Caco-2 (cell line): Measurements from ENCODE around the gene PRELID3B. TPM values are rescaled to one million over a fixed set of nuclear protein-coding genes. Genes with fewer than 3 reads are reported as not detected.

Experiments used
- Bru-seq: library from RNA; stranded (reverse); fragments of 400-500 nt; gene quantifications from one replicate; lab custom pipeline; 2021; lab: Mats Ljungman, UMichigan
- BruChase-seq, 2 experiments: library from RNA; stranded (reverse); fragments of 400-500 nt; gene quantifications; one replicate each; lab custom pipeline; 2021; lab: Mats Ljungman, UMichigan
- BruUV-seq: library from RNA; stranded (reverse); fragments of 400-500 nt; replicated peaks from 2 replicates; lab custom pipeline; 2021; lab: Mats Ljungman, UMichigan
- CTCF ChIA-PET: fragments of 300-600 bp; sonication (Branson Sonifier 250); formaldehyde crosslinking; loops from one replicate; lab custom pipeline; 2022; ENCODE audit warnings: antibody characterized with exemption; lab: Charles Lee
- POLR2A ChIA-PET: fragments of 300-600 bp; sonication (Branson Sonifier 250); formaldehyde crosslinking; loops from one replicate; lab custom pipeline; 2022; ENCODE audit warnings: antibody characterized with exemption; lab: Charles Lee
- DNase-seq, 2 experiments: peaks; one replicate each; pipeline versions ENCODE4 v3.0.0 to v3.0.0-alpha.2; 2020 to 2022
- H3K27me3 ChIP-seq: replicated peaks from 2 replicates; pipeline ENCODE4 v1.6.0; 2011; ENCODE audit warnings: low read length; ENCODE audit not compliant: control insufficient read depth, insufficient read depth
- H3K36me3 ChIP-seq: 2 replicates; pipeline ENCODE4 v1.5.1; 2011; ENCODE audit warnings: low read length; ENCODE audit not compliant: control insufficient read depth, insufficient read depth
- H3K4me1 ChIP-seq: fragments of 250-450 bp; sonication (Bioruptor Pico); 2 replicates; pipeline ENCODE4 v1.5.1; 2020; ENCODE audit warnings: mild to moderate bottlenecking
- H3K4me3 ChIP-seq: 2 replicates; pipeline ENCODE4 v1.5.1; 2011; ENCODE audit warnings: low read depth, mild to moderate bottlenecking, control low read depth, low read length
- H3K9me3 ChIP-seq: fragments of 250-450 bp; sonication (Bioruptor Pico); 2 replicates; pipeline ENCODE4 v1.5.1; 2020; ENCODE audit warnings: mild to moderate bottlenecking, moderate library complexity
- H3K27ac Mint-ChIP-seq: one replicate; pipeline ENCODE4 v1.8.0; 2022; ENCODE audit warnings: mixed read lengths; ENCODE audit not compliant: unreplicated experiment
- H3K27me3 Mint-ChIP-seq: one replicate; pipeline ENCODE4 v1.8.0; 2022; ENCODE audit warnings: mixed read lengths; ENCODE audit not compliant: insufficient read depth, unreplicated experiment
- H3K36me3 Mint-ChIP-seq: one replicate; pipeline ENCODE4 v1.8.0; 2022; ENCODE audit warnings: mild to moderate bottlenecking, mixed read lengths; ENCODE audit not compliant: insufficient read depth, unreplicated experiment
- H3K4me1 Mint-ChIP-seq: one replicate; pipeline ENCODE4 v1.8.0; 2022; ENCODE audit warnings: low read depth, mixed read lengths; ENCODE audit not compliant: unreplicated experiment
- H3K4me3 Mint-ChIP-seq: one replicate; pipeline ENCODE4 v1.8.0; 2022; ENCODE audit warnings: mild to moderate bottlenecking, moderate library complexity, mixed read lengths; ENCODE audit not compliant: unreplicated experiment
- H3K9me3 Mint-ChIP-seq: one replicate; pipeline ENCODE4 v1.8.0; 2022; ENCODE audit warnings: mixed read lengths; ENCODE audit not compliant: unreplicated experiment
- CTCF ChIP-seq, 2 experiments: fragments of 200-600 bp in 1 of 2; IDR thresholded peaks; 1 replicate in 1 of 2; 2 replicates in 1 of 2; pipeline versions ENCODE4 v1.5.1 to v1.8.0; 2011 to 2022; ENCODE audit warnings: antibody characterized with exemption in 1 of 2, control low read depth in 1 of 2, inconsistent platforms in 1 of 2, low read depth in 1 of 2, low read length in 1 of 2, mild to moderate bottlenecking in 1 of 2, moderate library complexity in 1 of 2; ENCODE audit not compliant: insufficient read depth in 1 of 2, severe bottlenecking in 1 of 2, unreplicated experiment in 1 of 2
- intact Hi-C: fragments of 100-400 bp; cut with micrococcal nuclease; formaldehyde crosslinking; loops from one replicate; pipeline ENCODE4 v1.10.0; 2022; ENCODE audit not compliant: unreplicated experiment
- long read RNA-seq: library from polyadenylated mRNA; stranded (forward); transcript quantifications from one replicate; pipeline ENCODE4 v2.0.0, GENCODE V29; 2022
- total RNA-seq: library from RNA; stranded (reverse); gene quantifications from 2 replicates; pipeline ENCODE4 v1.2.3, GENCODE V29; 2022

Gene PRELID3B
- 170 and 171 TPM in 2 replicates for total RNA-seq
- percentile 99 among the genes with signal in this experiment for Bru-seq, nascent RNA
- BruChase-seq, experiment 1, labeled RNA remaining after a 2-hour chase: percentile 99 among the genes with signal in this experiment
- percentile 100 among the genes with signal in this experiment for BruChase-seq, experiment 2, labeled RNA remaining after a 6-hour chase
- long read RNA-seq, transcript PRELID3B-203 (6 exons, 704 nt): minor isoform, 9 of 276 reads
- long read RNA-seq, transcript PRELID3B-202 (5 exons, 943 nt): minor isoform, 19 of 276 reads
- long read RNA-seq, transcript PRELID3B-201 (6 exons, 2,626 nt): major isoform, 218 of 276 reads
- long read RNA-seq, partial matches to known transcripts: 7 of 276 reads
- long read RNA-seq, other reads (novel, unspliced or antisense): 21 of 276 reads

DNA sequence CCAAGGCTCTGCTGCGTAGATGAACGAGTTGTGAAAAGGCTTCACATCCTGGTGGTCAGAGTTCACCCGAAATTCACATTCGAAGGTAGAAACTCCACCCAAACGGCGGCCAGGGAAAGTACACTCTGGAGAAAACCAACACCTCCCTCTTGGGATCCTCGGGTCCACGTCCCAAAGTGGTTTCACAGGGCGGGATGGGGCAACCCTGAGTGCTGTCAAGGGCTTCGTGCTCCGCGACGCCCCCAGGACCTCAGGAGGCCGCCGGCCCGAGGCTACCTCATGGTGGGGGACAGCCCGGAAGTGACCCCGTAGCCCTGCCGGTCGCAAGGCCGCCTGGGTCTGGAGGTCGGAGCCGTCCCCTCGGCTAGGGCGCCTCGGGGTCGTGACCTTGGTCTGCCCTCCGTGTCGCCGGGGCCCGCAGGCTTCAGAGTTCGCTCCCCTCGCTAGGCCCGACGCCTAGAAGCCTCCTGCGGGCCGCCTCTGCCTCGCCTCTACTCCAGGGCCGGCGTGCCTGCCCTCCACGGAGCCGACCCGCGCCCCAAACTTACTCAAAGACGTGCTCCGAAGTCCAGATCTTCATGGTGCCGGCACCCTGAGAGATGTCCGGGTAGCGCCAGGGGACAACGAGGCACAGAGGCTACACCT lies at the start of gene PRELID3B:
PRELID3B (minus strand) TSS at position 636 of the 645 bp plus-strand sequence; CDS start at position 580, 56 bp downstream.
- peak; percentile 81 to 83 for DNase-seq
- no TSS peak for BruUV-seq

DNA sequence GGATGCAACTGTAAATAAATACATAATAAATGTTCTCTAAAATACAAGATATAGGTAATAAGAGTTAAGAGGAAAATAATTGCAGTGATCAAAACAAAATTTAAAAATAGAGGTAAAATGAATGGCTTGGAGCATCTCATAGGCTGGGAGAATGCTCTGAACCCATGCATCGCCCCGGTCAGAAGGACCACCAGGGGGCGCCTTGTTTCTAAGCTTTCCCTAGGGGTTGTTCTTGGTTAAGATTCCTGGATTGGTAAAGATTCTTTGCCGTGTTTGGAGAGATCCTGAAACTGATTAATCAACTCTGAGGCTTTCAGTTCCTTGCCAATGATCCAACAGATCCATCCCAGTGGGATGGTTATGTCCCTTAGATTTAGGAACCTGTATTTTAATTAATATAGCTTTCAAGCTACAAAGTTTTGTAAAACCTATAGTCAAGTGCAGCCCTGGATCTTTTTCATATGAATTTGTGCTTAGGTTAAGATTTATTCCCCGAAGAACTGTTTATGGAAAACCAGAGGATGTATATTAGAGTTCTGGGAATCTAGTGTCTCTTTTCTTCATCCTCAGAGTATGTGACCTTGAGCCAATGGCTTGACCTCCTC lies 45.3 kb upstream of the PRELID3B start:
- H3K36me3 ChIP-seq: no peaks in the 10 kb centered on the region
- H3K4me1 Mint-ChIP-seq: no peaks in the 10 kb centered on the region
- intact Hi-C loops: loop anchor here (1.0 to 5.0 kb wide), 6 partner anchors 71 to 409 kb away; no protein-coding TSS in a partner anchor
- no TSS peak for BruUV-seq
- 0 out of 2 replicates have a peak, but pooled peaks cover 1% of the 10 kb centered on the region for H3K27me3 ChIP-seq
- H3K27me3 Mint-ChIP-seq: peaks cover 31% of the 10 kb centered on the region
- peak; percentile 86 to 93 for DNase-seq
- POLR2A ChIA-PET: interaction anchor here (0.5 kb wide), 1 partner anchor 70 kb away, joined by 5 read pairs; no protein-coding TSS in a partner anchor
- no peak overlapping the region for H3K27ac Mint-ChIP-seq
- CTCF ChIA-PET: interaction anchor here (0.5 to 2.0 kb wide), 26 partner anchors 9 to 409 kb away, joined by 3 to 39 read pairs (median 5); partner anchors contain the start of gene ATP5F1E
- H3K4me3 ChIP-seq: no peak overlapping the region
- H3K9me3 Mint-ChIP-seq: no peaks in the 10 kb centered on the region
- peak; percentile 99 for TF ChIP-seq CTCF (IDR thresholded peaks at IDR 0.05; ENCODE audit: insufficient read depth in 1 of 2, low read depth in 1 of 2, low read length in 1 of 2, severe bottlenecking in 1 of 2, unreplicated experiment in 1 of 2)
- peaks cover under 1% of the 10 kb centered on the region; the same call in 1 of the 2 replicates for H3K4me1 ChIP-seq
- no peaks in the 10 kb centered on the region for H3K9me3 ChIP-seq
- no peak overlapping the region for H3K4me3 Mint-ChIP-seq
- H3K36me3 Mint-ChIP-seq: no peaks in the 10 kb centered on the region

More for the DNA sequence above, at the start of gene PRELID3B:
- H3K27me3 ChIP-seq: no peaks in the 10 kb centered on the region
- peak within 1 kb of the TSS; percentile 80 for H3K27ac Mint-ChIP-seq
- no peaks in the 10 kb centered on the region for H3K27me3 Mint-ChIP-seq
- H3K4me1 ChIP-seq: peaks cover 43% of the 10 kb centered on the region
- H3K4me3 Mint-ChIP-seq: peak within 1 kb of the TSS; percentile 70
- POLR2A ChIA-PET: interaction anchor here (0.6 to 3.2 kb wide), 3 partner anchors 10 to 470 kb away, joined by 3 to 56 read pairs (median 4); partner anchors contain the start of genes ATP5F1E and NELFCD
- peaks cover 36% of the 10 kb centered on the region for H3K36me3 Mint-ChIP-seq
- no peaks in the 10 kb centered on the region for H3K9me3 Mint-ChIP-seq
- H3K9me3 ChIP-seq: no peaks in the 10 kb centered on the region
- H3K4me1 Mint-ChIP-seq: peaks cover 30% of the 10 kb centered on the region
- peaks cover 6% of the 10 kb centered on the region for H3K36me3 ChIP-seq
- TF ChIP-seq CTCF (IDR thresholded peaks at IDR 0.05; ENCODE audit: insufficient read depth in 1 of 2, low read depth in 1 of 2, low read length in 1 of 2, severe bottlenecking in 1 of 2, unreplicated experiment in 1 of 2): peak in 1 of 2 experiments; percentile 15
- CTCF ChIA-PET: interaction anchor here (0.5 to 1.9 kb wide), 3 partner anchors 10 to 484 kb away, joined by 3 to 7 read pairs (median 3); partner anchors contain the start of gene ATP5F1E
- peak within 1 kb of the TSS; percentile 89 for H3K4me3 ChIP-seq
- intact Hi-C loops: loop anchor here (1.0 to 2.0 kb wide), 3 partner anchors 10 to 61 kb away; partner anchors contain the start of genes ATP5F1E and NELFCD
